Immature natural killer cell (primary cell): ENCODE data around the gene C7orf57. TPM values are rescaled to one million over a fixed set of nuclear protein-coding genes. Genes with fewer than 3 reads are reported as not detected.
"Not testable (repeated sequence)": the region's sequence is repeated elsewhere in the genome, so short reads cannot be mapped to it uniquely, and the experiment has no call there.

ENCODE experiments used
- DNase-seq, 3 donors: peaks; one replicate each; pipeline ENCODE4 v3.0.0; 2022; ENCODE audit warnings: mixed read lengths in 1 of 3
- H3K27ac Mint-ChIP-seq, 6 donors: one replicate each; pipeline ENCODE4 v1.8.0; 2020; ENCODE audit warnings: mixed read lengths in 6 of 6, mild to moderate bottlenecking in 5 of 6, inconsistent platforms in 4 of 6, moderate library complexity in 3 of 6
- H3K27me3 Mint-ChIP-seq, 3 donors: one replicate each; pipeline ENCODE4 v1.8.0; 2020 to 2021; ENCODE audit warnings: low read depth in 3 of 3, mild to moderate bottlenecking in 3 of 3, mixed read lengths in 3 of 3, moderate library complexity in 3 of 3, inconsistent platforms in 1 of 3
- H3K36me3 Mint-ChIP-seq, 3 donors: one replicate each; pipeline ENCODE4 v1.8.0; 2020; ENCODE audit warnings: mixed read lengths in 3 of 3, inconsistent platforms in 2 of 3, mild to moderate bottlenecking in 2 of 3
- H3K4me1 Mint-ChIP-seq, 2 donors: one replicate each; pipeline ENCODE4 v1.8.0; 2020; ENCODE audit warnings: inconsistent platforms in 2 of 2, mild to moderate bottlenecking in 2 of 2, mixed read lengths in 2 of 2, moderate library complexity in 1 of 2
- H3K4me3 Mint-ChIP-seq, 5 donors: one replicate each; pipeline ENCODE4 v1.8.0; 2020; ENCODE audit warnings: mild to moderate bottlenecking in 5 of 5, mixed read lengths in 5 of 5, inconsistent platforms in 3 of 5, moderate library complexity in 3 of 5
- H3K9me3 Mint-ChIP-seq, 6 donors: one replicate each; pipeline ENCODE4 v1.8.0; 2020; ENCODE audit warnings: mild to moderate bottlenecking in 6 of 6, mixed read lengths in 6 of 6, inconsistent platforms in 4 of 6, moderate library complexity in 3 of 6
- polyA plus RNA-seq, 3 donors: library from polyadenylated mRNA; unstranded; fragments of 300-500 nt; fragmentation: Illumina TruSeq; gene quantifications; one replicate each; pipeline ENCODE4 v1.2.3, GENCODE V29; 2021

The C7orf57 gene
- polyA plus RNA-seq, result under 1 TPM in 2 of 3 donors, not detected in 1; 0.11 to 0.31 TPM

GRCh38 chr7:48035301-48035966 lies at the start of gene C7orf57:
Gene C7orf57 (plus strand): TSS chr7:48035543. CDS start chr7:48036309, 766 bp downstream.
- peaks cover 19 to 29% (median 26%) of the 10 kb centered on the region in 3 donors for H3K27me3 Mint-ChIP-seq
- H3K4me3 Mint-ChIP-seq, result peak within 1 kb of the TSS; percentile 84 to 89 (median 87)
- no peaks in the 10 kb centered on the region for H3K9me3 Mint-ChIP-seq
- H3K4me1 Mint-ChIP-seq, result peaks cover 11 to 24% of the 10 kb centered on the region in 2 donors
- no peaks in the 10 kb centered on the region for H3K36me3 Mint-ChIP-seq
- peak; percentile 89 to 93 (median 91) for DNase-seq
- peak within 1 kb of the TSS in 5 of 6 donors; percentile 42 to 87 (median 83) for H3K27ac Mint-ChIP-seq

DNA sequence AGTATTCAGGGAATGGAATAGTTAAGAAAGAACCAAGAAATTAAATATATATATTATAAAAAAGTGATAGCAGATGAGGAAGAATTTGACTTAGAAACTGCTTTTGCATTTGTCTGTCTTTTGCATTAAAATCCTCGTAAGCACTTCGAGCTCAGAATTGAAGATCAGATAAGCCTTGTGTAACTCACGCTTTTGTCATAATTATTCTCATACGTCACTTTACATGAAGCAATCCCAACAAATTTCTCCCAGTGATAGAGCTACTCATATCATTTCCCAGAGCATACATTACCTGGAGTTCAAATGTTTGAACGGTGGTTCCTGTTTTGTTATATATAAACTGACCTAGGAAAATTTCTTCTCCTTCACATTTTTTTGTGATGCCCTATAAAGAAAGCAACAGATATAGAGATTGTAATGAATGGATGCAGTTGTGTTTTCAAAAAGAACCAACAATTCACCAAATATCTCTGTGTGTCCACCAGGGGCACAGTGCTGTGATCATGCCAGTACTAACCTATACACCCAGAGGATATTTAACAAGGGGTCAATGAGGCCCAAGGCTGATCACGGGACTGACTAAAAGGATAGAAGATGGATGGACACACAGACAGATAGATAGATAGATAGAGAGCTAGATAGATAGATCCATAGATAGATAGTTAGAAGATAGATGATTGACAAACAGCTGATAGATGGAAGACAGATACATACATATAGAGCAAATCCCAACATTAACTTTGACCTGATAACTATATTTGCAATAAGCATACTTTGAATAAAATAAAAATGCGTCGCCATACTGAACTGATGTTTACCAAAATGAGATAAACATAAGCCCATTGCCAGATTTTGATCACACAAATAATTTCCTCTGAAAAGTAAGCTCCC lies 46.6 kb upstream of the C7orf57 start:
- Mint-ChIP-seq H3K27me3 (peaks cover 0 to 8% (median 0%) of the 10 kb centered on the region in 3 donors), H3K4me3 (no peak overlapping the region), H3K36me3 (no peaks in the 10 kb centered on the region), H3K27ac (no peak overlapping the region), H3K4me1 (peaks cover 16 to 18% of the 10 kb centered on the region in 2 donors), H3K9me3 (no peaks in the 10 kb centered on the region)
- DNase-seq, result no peak

DNA sequence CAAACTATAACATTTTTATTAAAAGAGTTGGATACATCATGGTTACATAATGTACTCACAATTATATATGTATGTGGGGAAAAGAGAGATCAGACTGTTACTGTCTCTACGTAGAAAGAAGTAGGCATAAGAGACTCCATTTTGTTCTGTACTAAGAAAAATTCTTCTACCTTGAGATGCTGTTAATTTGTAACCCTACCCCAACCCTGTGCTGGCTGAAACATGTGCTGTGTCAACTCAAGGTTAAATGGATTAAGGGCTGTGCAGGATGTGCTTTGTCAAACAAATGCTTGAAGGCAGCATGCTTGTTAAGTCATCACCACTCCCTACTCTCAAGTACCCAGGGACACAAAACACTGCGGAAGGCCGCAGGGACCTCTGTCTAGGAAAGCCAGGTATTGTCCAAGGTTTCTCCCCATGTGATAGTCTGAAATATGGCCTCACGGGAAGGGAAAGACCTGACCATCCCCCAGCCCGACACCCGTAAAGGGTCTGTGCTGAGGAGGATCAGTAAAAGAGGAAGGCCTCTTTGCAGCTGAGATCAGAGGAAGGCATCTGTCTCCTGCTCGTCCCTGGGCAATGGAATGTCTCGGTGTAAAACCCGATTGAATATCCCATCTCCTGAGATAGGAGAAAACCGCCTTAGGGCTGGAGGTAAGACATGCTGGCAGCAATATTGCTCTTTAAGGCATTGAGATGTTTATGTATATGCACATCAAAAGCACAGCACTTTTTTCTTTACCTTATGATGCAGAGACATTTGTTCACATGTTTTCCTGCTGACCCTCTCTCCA lies 45.5 kb upstream of the C7orf57 start:
- H3K4me3 Mint-ChIP-seq, H3K27me3 Mint-ChIP-seq, H3K36me3 Mint-ChIP-seq, H3K9me3 Mint-ChIP-seq, DNase-seq: not testable (repeated sequence)
- Mint-ChIP-seq H3K27ac (peak overlapping the region in 2 of 6 donors; percentile 56 to 70), H3K4me1 (peaks cover 16 to 23% of the 10 kb centered on the region in 2 donors)

GRCh38 chr7:47990592-47990991 lies 44.8 kb upstream of the C7orf57 start:
- no peak for DNase-seq
- H3K27me3 Mint-ChIP-seq, result peaks cover 0 to 10% (median 0%) of the 10 kb centered on the region in 3 donors
- no peaks in the 10 kb centered on the region for H3K36me3 Mint-ChIP-seq
- peak overlapping the region in 1 of 5 donors; percentile 34 for H3K4me3 Mint-ChIP-seq
- peak overlapping the region in 3 of 6 donors; percentile 58 to 78 (median 68) for H3K27ac Mint-ChIP-seq
- peaks cover 0 to 3% (median 0%) of the 10 kb centered on the region in 6 donors for H3K9me3 Mint-ChIP-seq
- H3K4me1 Mint-ChIP-seq, result peaks cover 16 to 26% of the 10 kb centered on the region in 2 donors

GRCh38 chr7:47991270-47991669 lies 44.1 kb upstream of the C7orf57 start:
- H3K27ac Mint-ChIP-seq, result peak overlapping the region; percentile 91 to 98 (median 94)
- peak overlapping the region; percentile 88 to 97 (median 92) for H3K4me3 Mint-ChIP-seq

DNA sequence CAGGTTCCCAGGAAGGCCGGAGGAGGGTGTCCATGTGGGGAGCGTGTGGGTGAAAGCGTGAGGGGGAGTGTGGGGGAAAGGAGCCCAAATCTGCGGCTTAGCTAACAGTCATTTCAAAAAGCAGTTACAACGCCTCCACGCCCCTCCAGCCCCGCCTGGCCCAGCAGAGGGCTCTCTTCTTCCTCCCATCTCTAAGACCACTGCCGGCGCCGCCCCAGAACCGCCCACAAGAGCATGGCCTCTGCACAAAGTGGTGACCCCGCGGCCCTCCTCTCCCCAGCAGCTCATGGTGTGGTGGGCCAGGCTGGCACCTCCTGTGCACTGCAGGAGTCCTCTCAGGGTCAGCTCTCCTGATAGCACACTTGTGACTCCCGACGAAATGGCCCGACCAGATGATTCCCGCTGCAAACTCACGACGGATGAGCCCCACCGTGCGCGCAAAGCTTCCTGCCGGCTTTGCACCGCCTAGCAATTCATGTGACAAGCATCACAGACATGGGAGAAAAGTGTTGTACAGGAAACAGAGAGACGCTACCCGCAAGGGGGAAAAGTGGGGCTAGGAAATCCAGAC lies 43.5 kb upstream of the C7orf57 start:
- no peaks in the 10 kb centered on the region for H3K36me3 Mint-ChIP-seq

More at GRCh38 chr7:47991270-47991669, 44.1 kb upstream of the C7orf57 start:
- H3K4me1 Mint-ChIP-seq, result peaks cover 16 to 26% of the 10 kb centered on the region in 2 donors
- no peaks in the 10 kb centered on the region for H3K36me3 Mint-ChIP-seq
- H3K27me3 Mint-ChIP-seq, result peaks cover 0 to 10% (median 0%) of the 10 kb centered on the region in 3 donors
- DNase-seq, result no peak
- H3K9me3 Mint-ChIP-seq, result peaks cover 0 to 3% (median 0%) of the 10 kb centered on the region in 6 donors

DNA sequence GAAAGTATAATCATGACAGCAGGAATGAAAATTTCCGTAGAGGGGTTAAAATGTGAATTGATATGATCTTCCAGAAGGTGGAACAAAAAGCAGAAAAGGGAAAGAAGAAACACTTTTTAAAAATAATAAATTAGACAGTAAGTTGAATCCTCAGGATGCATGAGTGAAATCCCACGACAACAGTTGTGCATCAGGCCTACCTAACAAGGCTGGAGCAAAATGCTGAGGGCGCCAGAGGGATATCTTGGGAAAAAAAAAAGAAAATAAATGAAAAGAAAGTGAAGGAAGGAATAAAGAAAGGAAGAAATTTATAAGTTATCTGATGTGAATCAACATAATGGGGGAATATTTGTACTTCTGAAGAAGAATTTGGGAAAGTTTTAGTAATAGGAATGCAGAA lies 42.9 kb upstream of the C7orf57 start:
- Mint-ChIP-seq H3K27me3 (peaks cover 0 to 10% (median 0%) of the 10 kb centered on the region in 3 donors), H3K9me3 (peaks cover 0 to 3% (median 0%) of the 10 kb centered on the region in 6 donors), H3K4me3 (peak overlapping the region; percentile 88 to 97 (median 92)), H3K27ac (peak overlapping the region; percentile 91 to 98 (median 94)), H3K36me3 (no peaks in the 10 kb centered on the region), H3K4me1 (peaks cover 16 to 26% of the 10 kb centered on the region in 2 donors)
- DNase-seq, result no peak

More for the DNA sequence above, 43.5 kb upstream of the C7orf57 start:
- DNase-seq, result peak; percentile 77 to 83 (median 82)
- peak overlapping the region; percentile 88 to 97 (median 92) for H3K4me3 Mint-ChIP-seq
- H3K9me3 Mint-ChIP-seq, result peaks cover 0 to 3% (median 0%) of the 10 kb centered on the region in 6 donors
- H3K27me3 Mint-ChIP-seq, result peaks cover 0 to 10% (median 0%) of the 10 kb centered on the region in 3 donors
- H3K4me1 Mint-ChIP-seq, result peaks cover 16 to 26% of the 10 kb centered on the region in 2 donors
- H3K27ac Mint-ChIP-seq, result peak overlapping the region; percentile 91 to 98 (median 94)

DNA sequence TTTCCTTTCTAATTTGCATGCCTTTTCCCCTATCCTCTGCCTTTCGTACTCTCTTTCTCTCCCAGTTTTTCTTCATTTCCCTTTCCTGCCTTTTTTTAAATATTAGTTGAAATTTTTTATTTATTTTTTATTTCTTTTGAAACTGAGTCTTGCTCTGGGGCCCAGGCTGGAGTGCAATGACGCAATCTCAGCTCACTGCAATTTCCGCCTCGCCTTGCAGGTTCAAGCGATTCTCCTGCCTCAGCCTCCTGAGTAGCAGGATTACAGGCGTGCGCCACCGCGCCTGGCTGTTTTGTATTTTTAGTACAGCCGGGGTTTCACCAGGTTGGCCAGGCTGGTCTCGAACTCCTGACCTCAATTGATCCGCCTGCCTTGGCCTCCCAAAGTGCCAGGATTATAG lies 35.9 kb upstream of the C7orf57 start:
- Mint-ChIP-seq H3K4me1 (peaks cover 0 to 7% of the 10 kb centered on the region in 2 donors), H3K9me3 (peaks cover 0 to 3% (median 0%) of the 10 kb centered on the region in 6 donors), H3K27ac (no peak overlapping the region), H3K36me3 (no peaks in the 10 kb centered on the region), H3K27me3 (peaks cover 2 to 8% (median 3%) of the 10 kb centered on the region in 3 donors), H3K4me3 (no peak overlapping the region)
- no peak for DNase-seq

- not testable (repeated sequence) for H3K27me3 Mint-ChIP-seq, H3K4me3 Mint-ChIP-seq, H3K27ac Mint-ChIP-seq, H3K36me3 Mint-ChIP-seq, H3K9me3 Mint-ChIP-seq, H3K4me1 Mint-ChIP-seq, DNase-seq
These were observed 35.2 kb upstream of the C7orf57 start for GRCh38 chr7:48000164-48000563.

DNA sequence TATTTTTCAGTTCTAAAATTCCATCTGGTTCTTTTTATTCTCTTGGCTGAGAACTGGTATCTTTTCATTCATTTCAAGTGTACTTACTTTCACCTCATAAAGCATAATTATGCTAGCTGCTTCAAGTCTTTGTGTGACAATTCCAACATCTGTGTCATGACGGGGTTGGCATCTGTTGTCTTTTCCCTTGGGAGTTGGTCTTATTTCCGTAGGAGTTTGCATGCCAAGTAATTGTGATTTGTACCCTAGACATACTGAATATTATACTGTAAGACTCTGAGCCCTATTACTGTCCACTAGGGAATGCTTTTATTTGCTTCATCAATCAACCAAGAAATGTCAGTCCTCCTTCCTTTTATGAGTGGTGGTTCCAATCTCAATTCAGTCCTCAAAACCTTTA lies 31.3 kb upstream of the C7orf57 start:
- DNase-seq, result no peak
- Mint-ChIP-seq H3K36me3 (no peaks in the 10 kb centered on the region), H3K27ac (no peak overlapping the region), H3K4me3 (no peak overlapping the region), H3K27me3 (peaks cover 1 to 12% (median 2%) of the 10 kb centered on the region in 3 donors), H3K4me1 (no peaks in the 10 kb centered on the region), H3K9me3 (no peaks in the 10 kb centered on the region)

DNA sequence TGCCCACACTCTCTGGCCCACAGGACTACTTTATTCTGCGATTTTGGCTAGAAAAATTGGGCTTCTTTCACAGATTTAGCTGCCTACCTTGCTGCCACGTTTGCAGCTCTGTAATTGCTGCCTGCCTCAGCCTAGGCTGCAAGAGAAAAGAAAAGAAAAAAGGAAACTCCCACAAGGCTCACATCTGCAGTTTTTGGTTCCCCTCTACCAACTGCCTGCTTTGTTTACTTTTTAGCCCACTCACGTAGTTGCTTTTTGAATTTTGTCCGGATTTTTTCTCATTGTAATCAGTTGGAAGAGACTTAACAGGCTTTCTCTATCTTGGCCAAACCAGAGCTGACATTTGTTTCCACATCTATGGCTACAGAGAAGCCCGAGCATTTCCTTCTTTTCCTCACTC lies 30.7 kb upstream of the C7orf57 start:
- Mint-ChIP-seq H3K36me3 (no peaks in the 10 kb centered on the region), H3K4me3 (no peak overlapping the region), H3K4me1 (no peaks in the 10 kb centered on the region), H3K27me3 (peaks cover 1 to 14% (median 1%) of the 10 kb centered on the region in 3 donors), H3K9me3 (no peaks in the 10 kb centered on the region), H3K27ac (no peak overlapping the region)
- no peak for DNase-seq

DNA sequence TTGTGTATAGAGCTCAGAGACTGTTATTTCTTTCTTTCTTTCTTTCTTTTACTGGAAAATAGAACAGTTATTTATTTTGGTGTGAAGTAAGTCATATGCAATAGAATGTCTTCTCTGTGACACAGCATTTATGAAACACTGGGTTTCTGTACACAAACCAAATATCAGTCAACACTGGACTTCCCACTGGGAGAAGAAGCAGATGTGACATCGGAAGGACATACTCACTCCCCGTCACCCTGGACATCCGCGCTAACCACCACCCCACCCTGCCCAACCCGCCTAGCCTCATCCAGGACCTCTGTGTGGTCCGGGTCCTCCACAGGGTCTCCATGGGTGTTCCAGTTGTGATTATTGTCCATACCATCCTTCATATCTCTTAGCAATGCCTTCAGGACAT lies 28.5 kb upstream of the C7orf57 start:
- Mint-ChIP-seq H3K4me1 (peaks cover 0 to 6% of the 10 kb centered on the region in 2 donors), H3K27ac (no peak overlapping the region), H3K9me3 (no peaks in the 10 kb centered on the region), H3K36me3 (peaks cover 0 to 3% (median 0%) of the 10 kb centered on the region in 3 donors), H3K27me3 (peaks cover 0 to 10% (median 4%) of the 10 kb centered on the region in 3 donors), H3K4me3 (no peak overlapping the region)
- no peak for DNase-seq

- Mint-ChIP-seq H3K4me1 (peaks cover 0 to 6% of the 10 kb centered on the region in 2 donors), H3K4me3 (no peak overlapping the region), H3K9me3 (no peaks in the 10 kb centered on the region), H3K27me3 (peaks cover 0 to 7% (median 4%) of the 10 kb centered on the region in 3 donors), H3K27ac (no peak overlapping the region), H3K36me3 (peaks cover 0 to 3% (median 2%) of the 10 kb centered on the region in 3 donors)
- no peak for DNase-seq
These were observed 26.1 kb upstream of the C7orf57 start for GRCh38 chr7:48009257-48009656.
